Tibial nerve (tissue), 4 donors: Measurements from ENCODE around the gene TINAGL1.

ENCODE experiments used
- EP300 ChIP-seq, 2 donors: sonication (generic); formaldehyde crosslinking; IDR thresholded peaks; one replicate each; pipeline ENCODE4 v1.6.1; 2017; ENCODE audit warnings: antibody characterized with exemption in 2 of 2, mild to moderate bottlenecking in 1 of 2
- POLR2A ChIP-seq, 2 donors: fragments of 450-650 bp; IDR thresholded peaks; one replicate each; pipeline ENCODE4 v1.6.1; 2017; ENCODE audit warnings: antibody characterized with exemption in 2 of 2, mild to moderate bottlenecking in 2 of 2, moderate library complexity in 2 of 2
- TF ChIP-seq, protein P1 (sequence below), 5 experiments: fragments of 200-600 bp in 3 of 5; fragments of 450-650 bp in 2 of 5; sonication (generic) in 3 of 5; IDR thresholded peaks; one replicate each; pipeline ENCODE4 v1.5.1; 2016 to 2019; ENCODE audit warnings: antibody characterized with exemption in 5 of 5, mild to moderate bottlenecking in 3 of 5, moderate library complexity in 2 of 5

DNA sequence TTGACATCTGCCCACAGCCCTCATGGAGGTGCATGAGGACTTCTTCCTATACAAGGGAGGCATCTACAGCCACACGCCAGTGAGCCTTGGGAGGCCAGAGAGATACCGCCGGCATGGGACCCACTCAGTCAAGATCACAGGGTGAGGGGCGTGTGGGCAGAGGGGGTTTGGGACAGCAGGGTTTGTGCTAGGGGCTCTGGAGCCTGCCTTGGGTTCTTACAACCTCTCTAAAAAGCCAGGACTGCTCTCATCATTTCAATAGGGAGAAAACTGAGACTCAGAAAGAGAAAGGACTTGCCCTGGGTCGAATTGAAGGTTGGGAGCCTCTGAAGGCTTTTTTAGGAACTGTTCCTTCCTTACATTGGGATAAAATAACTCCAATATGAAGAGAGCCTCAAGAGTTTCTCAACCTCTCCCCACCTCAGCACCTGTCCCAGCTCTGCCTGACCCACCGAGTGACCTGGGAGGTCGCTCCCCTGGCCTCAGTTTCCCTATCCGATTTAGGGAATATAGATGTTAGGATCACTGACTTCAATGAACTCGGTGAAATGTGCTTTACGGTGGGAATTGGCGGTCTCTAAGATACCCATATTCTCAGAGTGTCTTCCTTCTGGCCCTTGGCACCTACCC, 9.5 kb downstream of the TINAGL1 start:
- TF ChIP-seq, protein P1, sequence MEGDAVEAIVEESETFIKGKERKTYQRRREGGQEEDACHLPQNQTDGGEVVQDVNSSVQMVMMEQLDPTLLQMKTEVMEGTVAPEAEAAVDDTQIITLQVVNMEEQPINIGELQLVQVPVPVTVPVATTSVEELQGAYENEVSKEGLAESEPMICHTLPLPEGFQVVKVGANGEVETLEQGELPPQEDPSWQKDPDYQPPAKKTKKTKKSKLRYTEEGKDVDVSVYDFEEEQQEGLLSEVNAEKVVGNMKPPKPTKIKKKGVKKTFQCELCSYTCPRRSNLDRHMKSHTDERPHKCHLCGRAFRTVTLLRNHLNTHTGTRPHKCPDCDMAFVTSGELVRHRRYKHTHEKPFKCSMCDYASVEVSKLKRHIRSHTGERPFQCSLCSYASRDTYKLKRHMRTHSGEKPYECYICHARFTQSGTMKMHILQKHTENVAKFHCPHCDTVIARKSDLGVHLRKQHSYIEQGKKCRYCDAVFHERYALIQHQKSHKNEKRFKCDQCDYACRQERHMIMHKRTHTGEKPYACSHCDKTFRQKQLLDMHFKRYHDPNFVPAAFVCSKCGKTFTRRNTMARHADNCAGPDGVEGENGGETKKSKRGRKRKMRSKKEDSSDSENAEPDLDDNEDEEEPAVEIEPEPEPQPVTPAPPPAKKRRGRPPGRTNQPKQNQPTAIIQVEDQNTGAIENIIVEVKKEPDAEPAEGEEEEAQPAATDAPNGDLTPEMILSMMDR (IDR thresholded peaks at IDR 0.05): no peak
- TF ChIP-seq POLR2A (IDR thresholded peaks at IDR 0.05) (no peak), EP300 (IDR thresholded peaks at IDR 0.05) (no peak)
